ENCODE measurements around the gene TSSK3. TPM values are rescaled to one million over a fixed set of nuclear protein-coding genes. Genes with fewer than 3 reads are reported as not detected.

Gene TSSK3
- total RNA-seq, 4 donors from 2014 or later: 5.2 TPM; not detected in 3

GRCh38 chr1:32411261-32411660 lies 48.9 kb downstream of the TSSK3 start:
- Histone ChIP-seq H3K36me3 (no peaks in the 10 kb centered on the region), H3K9me3 (peaks cover 0 to 10% (median 0%) of the 10 kb centered on the region in 4 donors), H3K4me3 (no peak overlapping the region), H3K27me3 (no peaks in the 10 kb centered on the region), H3K27ac (no peak overlapping the region), H3K4me1 (no peaks in the 10 kb centered on the region)
- TF ChIP-seq POLR2A (IDR thresholded peaks at IDR 0.05): no peak
- TF ChIP-seq CTCF (IDR thresholded peaks at IDR 0.05): no peak
- DNase-seq: no peak

- Histone ChIP-seq H3K27ac (no peak overlapping the region), H3K36me3 (no peaks in the 10 kb centered on the region), H3K27me3 (no peaks in the 10 kb centered on the region), H3K4me3 (no peak overlapping the region), H3K4me1 (no peaks in the 10 kb centered on the region), H3K9me3 (peaks cover 0 to 10% (median 0%) of the 10 kb centered on the region in 4 donors)
- DNase-seq: peak; percentile 54 to 91 (median 65)
- TF ChIP-seq CTCF (IDR thresholded peaks at IDR 0.05) (peak; percentile 69 to 88 (median 86)), POLR2A (IDR thresholded peaks at IDR 0.05) (no peak)
These were observed 51.3 kb downstream of the TSSK3 start for GRCh38 chr1:32413507-32414185.

Other genes starting within 250 kb of the TSSK3 start
- 10 to 100 TPM; 27.1 to 46.2 (median 31.0) TPM for gene TXLNA, start 182.9 kb upstream of the TSSK3 start, total RNA-seq
- gene CCDC28B, start 161.9 kb upstream of the TSSK3 start, total RNA-seq: 1 to 10 TPM in 2 of 4 donors, not detected in 2; 1.1 to 2.4 TPM
- gene IQCC, start 156.9 kb upstream of the TSSK3 start, total RNA-seq: 1 to 10 TPM in 3 of 4 donors, under 1 TPM in 1; 0.88 to 8.3 (median 2.6) TPM
- under 1 TPM in 1 of 4 donors, not detected in 3; 0.85 TPM for gene DCDC2B, start 153.4 kb upstream of the TSSK3 start, total RNA-seq
- gene TMEM234, start 140.2 kb upstream of the TSSK3 start, total RNA-seq: 10 to 100 TPM; 15.9 to 47.0 (median 25.4) TPM
- 100 to 1,000 TPM in 1 of 4 donors, 10 to 100 TPM in 3; 76.1 to 105 (median 84.7) TPM for gene EIF3I, start 140.1 kb upstream of the TSSK3 start, total RNA-seq
- gene FAM167B, start 115.3 kb upstream of the TSSK3 start, total RNA-seq: 1 to 10 TPM in 2 of 4 donors, not detected in 2; 4.1 to 5.1 TPM
- 10 to 100 TPM in 2 of 4 donors, 1 to 10 TPM in 2; 8.6 to 59.4 (median 12.4) TPM for gene LCK, start 111.3 kb upstream of the TSSK3 start, total RNA-seq
- gene HDAC1, start 70.5 kb upstream of the TSSK3 start, total RNA-seq: 100 to 1,000 TPM in 3 of 4 donors, 10 to 100 TPM in 1; 93.0 to 147 (median 122) TPM
- gene MARCKSL1, start 26.3 kb upstream of the TSSK3 start, total RNA-seq: 10 to 100 TPM; 19.1 to 51.2 (median 35.9) TPM
- gene FAM229A, start 54 bp upstream of the TSSK3 start, total RNA-seq: 10 to 100 TPM; 15.7 to 44.5 (median 25.6) TPM
- 100 to 1,000 TPM in 3 of 4 donors, 10 to 100 TPM in 1; 89.1 to 140 (median 109) TPM for gene BSDC1, start 31.9 kb downstream of the TSSK3 start, total RNA-seq
- under 1 TPM in 2 of 4 donors, not detected in 2; 0.13 to 0.19 TPM for gene ZBTB8B, start 102.5 kb downstream of the TSSK3 start, total RNA-seq
- gene ZBTB8A, start 176.9 kb downstream of the TSSK3 start, total RNA-seq: 1 to 10 TPM; 2.3 to 5.8 (median 4.7) TPM

Data from Peyer's patch (tissue), 4 donors.